ENCODE measurements around the gene FCAMR.

DNA sequence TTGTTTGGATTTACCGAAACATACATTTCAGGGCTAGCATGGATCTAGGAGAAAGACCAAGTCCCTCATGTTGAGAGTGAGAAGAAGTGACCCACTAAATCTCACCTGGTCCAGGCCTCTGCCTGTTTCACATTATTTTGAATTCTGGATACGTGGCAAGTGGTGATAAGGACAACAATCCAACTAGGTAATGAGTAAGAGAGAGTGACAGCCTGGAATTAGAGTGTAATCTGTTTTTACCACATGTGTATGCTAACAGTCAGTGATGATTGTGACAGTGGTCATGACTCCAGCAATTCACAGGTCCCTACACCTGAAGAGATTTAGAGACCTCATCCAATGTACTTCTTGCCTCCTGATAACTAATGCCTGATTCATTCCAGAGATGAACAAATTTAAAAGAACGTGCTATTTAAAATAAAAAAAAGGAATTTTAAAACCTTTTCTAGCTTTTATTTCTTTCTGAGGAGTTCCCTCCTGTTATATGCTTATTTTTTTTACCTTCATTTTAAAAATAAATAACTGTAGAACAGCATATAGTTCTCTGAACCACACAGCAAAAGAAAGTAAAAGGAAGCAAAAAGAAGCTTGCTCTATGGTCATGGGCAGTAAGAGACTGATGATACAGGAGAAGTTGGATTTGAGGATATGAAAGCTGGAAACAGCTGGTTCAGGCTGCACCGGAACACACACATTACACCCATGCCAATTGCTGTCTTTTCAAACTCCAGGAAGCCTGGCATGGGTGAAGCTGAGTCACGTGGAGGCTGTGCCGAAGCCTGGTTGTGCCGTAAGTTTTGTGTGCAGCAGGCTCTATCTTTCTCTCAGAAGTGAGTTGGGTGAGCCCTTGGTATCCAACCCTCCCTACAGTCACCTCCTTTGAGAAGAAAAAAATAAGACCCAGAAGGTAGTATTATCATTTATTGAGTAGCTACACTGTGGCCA is 47.6 kb upstream of the FCAMR start:
- TF ChIP-seq, protein P1, sequence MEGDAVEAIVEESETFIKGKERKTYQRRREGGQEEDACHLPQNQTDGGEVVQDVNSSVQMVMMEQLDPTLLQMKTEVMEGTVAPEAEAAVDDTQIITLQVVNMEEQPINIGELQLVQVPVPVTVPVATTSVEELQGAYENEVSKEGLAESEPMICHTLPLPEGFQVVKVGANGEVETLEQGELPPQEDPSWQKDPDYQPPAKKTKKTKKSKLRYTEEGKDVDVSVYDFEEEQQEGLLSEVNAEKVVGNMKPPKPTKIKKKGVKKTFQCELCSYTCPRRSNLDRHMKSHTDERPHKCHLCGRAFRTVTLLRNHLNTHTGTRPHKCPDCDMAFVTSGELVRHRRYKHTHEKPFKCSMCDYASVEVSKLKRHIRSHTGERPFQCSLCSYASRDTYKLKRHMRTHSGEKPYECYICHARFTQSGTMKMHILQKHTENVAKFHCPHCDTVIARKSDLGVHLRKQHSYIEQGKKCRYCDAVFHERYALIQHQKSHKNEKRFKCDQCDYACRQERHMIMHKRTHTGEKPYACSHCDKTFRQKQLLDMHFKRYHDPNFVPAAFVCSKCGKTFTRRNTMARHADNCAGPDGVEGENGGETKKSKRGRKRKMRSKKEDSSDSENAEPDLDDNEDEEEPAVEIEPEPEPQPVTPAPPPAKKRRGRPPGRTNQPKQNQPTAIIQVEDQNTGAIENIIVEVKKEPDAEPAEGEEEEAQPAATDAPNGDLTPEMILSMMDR (IDR thresholded peaks at IDR 0.05), result no peak
- TF ChIP-seq EP300 (IDR thresholded peaks at IDR 0.05; ENCODE audit: low read depth), result no peak
- TF ChIP-seq POLR2AphosphoS5 (IDR thresholded peaks at IDR 0.05), result no peak
- no peak for TF ChIP-seq POLR2A (IDR thresholded peaks at IDR 0.05)
